Measurements from ENCODE around the gene MRM2.

Gene MRM2

DNA sequence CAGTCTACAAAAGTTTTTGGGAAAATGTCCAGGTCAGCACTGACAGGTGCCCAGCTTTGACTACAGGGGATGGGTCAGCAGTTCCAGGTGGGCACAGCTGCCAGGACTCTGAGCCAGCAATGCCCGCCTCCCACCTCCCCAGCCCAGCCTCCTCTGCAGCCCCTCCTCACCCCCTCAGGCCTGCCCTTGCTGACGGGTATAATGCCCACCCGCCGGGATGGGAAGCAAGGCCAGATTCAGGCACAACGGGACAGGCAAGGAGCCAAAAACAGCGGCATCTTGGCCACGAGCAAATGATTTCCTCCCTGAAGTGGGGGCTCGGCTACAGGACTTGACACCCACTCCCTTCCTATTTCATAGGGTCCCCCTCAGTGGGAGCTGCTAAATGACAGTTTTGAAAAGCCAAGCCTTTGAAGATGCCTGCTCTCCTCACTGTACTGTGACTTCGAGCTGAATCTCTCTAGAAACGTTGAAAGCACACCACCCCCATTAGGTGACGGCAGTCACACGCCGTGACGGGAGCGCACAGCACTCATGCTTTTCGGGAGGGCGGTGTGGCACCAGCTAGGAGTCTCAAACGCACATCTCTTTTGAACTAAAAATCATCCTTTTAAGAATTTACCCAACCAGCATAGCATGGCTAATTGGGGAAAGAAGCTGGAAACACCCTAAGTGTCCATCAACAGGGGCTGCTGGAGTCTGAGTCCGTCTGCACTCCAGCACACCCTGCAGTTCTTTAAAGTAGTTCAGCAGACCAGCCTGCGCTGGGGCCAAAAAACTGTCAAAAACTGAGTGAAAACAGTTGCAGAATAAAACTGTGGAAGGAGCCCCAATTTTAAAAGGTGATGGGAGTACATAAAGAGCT lies 38.9 kb downstream of the MRM2 start:
- Mint-ChIP-seq H3K4me3 (no peak overlapping the region), H3K27me3 (ENCODE audit: low read depth, poor library complexity) (no peaks in the 10 kb centered on the region), H3K36me3 (ENCODE audit: low read depth) (peaks cover 26% of the 10 kb centered on the region), H3K9me3 (no peaks in the 10 kb centered on the region), H3K27ac (no peak overlapping the region), H3K4me1 (peaks cover 27% of the 10 kb centered on the region)
- DNase-seq: no peak
- TF ChIP-seq, protein P1, sequence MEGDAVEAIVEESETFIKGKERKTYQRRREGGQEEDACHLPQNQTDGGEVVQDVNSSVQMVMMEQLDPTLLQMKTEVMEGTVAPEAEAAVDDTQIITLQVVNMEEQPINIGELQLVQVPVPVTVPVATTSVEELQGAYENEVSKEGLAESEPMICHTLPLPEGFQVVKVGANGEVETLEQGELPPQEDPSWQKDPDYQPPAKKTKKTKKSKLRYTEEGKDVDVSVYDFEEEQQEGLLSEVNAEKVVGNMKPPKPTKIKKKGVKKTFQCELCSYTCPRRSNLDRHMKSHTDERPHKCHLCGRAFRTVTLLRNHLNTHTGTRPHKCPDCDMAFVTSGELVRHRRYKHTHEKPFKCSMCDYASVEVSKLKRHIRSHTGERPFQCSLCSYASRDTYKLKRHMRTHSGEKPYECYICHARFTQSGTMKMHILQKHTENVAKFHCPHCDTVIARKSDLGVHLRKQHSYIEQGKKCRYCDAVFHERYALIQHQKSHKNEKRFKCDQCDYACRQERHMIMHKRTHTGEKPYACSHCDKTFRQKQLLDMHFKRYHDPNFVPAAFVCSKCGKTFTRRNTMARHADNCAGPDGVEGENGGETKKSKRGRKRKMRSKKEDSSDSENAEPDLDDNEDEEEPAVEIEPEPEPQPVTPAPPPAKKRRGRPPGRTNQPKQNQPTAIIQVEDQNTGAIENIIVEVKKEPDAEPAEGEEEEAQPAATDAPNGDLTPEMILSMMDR (IDR thresholded peaks at IDR 0.05): no peak

DNA sequence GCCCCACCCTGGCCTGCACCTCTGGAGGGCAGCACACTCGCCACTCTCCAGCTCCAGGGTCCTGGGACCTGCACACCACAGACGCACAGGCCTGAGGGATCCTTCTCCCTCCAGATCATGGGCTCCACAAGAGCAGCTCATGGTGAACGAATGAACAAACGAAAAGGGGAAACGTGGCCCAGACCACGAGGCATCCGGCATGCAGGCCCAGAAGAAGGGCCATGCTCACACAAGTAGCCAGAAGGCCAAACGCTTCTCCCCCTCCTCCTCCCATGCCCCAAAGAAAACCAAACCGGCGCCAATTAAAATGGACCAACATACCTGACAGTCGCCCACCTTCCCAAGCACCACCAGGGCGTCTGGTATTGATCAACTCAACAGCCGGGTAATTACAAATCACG lies 39.6 kb downstream of the MRM2 start:
- Mint-ChIP-seq H3K4me3 (no peak overlapping the region), H3K9me3 (no peaks in the 10 kb centered on the region), H3K27me3 (ENCODE audit: low read depth, poor library complexity) (no peaks in the 10 kb centered on the region), H3K4me1 (peaks cover 20% of the 10 kb centered on the region), H3K27ac (no peak overlapping the region), H3K36me3 (ENCODE audit: low read depth) (peaks cover 24% of the 10 kb centered on the region)
- no peak for DNase-seq
- TF ChIP-seq, protein P1 (IDR thresholded peaks at IDR 0.05): no peak

DNA sequence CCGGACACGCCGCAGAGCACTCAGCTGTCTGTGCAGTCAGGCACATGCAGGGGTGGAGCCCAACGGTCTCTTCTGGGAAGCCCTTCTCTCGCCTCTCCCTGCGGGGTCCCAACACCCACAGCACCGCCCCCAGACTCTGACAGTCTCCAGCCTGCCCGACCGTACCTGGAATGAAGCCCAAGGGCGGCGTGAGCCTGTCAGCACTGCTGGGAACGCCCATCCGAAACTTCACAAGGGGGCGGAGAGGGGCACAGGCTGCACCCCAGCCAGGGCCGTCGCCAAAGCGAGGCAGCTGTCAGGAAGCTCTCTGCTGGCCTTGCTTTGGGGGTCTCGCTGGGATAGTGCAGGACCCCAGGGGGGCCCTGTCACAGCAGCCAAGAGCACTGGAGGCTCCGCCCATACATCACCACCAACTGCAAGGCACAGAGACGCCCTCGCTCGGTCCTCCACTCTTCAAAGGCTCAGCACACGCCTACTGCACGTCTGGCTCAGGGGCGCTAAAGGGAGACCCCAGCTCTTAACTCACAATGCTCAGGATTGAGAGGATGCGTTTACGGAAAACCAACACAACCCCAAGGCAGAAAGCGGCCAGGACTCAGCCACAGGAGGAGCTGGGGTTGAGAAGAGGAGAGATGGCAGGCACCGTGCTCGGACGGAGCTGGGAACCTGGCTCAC lies 40.2 kb downstream of the MRM2 start:
- TF ChIP-seq, protein P1 (IDR thresholded peaks at IDR 0.05): no peak
- Mint-ChIP-seq H3K4me3 (no peak overlapping the region), H3K27me3 (ENCODE audit: low read depth, poor library complexity) (no peaks in the 10 kb centered on the region), H3K27ac (no peak overlapping the region), H3K4me1 (peaks cover 17% of the 10 kb centered on the region), H3K36me3 (ENCODE audit: low read depth) (peaks cover 25% of the 10 kb centered on the region), H3K9me3 (no peaks in the 10 kb centered on the region)
- no peak for DNase-seq

DNA sequence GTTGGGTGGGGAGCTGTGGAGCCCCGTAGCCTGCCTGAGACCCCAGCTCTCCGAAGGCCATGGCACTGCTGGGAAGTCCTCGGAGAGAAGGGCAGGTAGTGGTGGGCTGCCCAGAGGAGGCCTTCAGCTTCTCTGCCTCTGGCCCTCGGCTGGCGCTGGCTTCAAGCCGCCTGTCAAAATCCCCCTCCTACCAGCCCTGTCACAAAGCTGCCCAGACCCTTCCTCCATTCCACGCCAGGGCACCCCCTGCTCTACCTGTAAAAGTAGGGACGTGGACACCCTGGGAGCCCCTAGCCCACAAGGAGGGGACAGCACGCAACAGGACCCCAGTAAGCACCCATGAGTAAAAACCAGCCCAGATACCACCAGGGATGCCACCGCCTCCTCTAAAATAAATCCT lies 40.9 kb downstream of the MRM2 start:
- Mint-ChIP-seq H3K36me3 (ENCODE audit: low read depth) (peaks cover 29% of the 10 kb centered on the region), H3K4me3 (no peak overlapping the region), H3K9me3 (no peaks in the 10 kb centered on the region), H3K27me3 (ENCODE audit: low read depth, poor library complexity) (no peaks in the 10 kb centered on the region), H3K27ac (no peak overlapping the region), H3K4me1 (peaks cover 17% of the 10 kb centered on the region)
- no peak for DNase-seq
- TF ChIP-seq, protein P1 (IDR thresholded peaks at IDR 0.05): no peak

DNA sequence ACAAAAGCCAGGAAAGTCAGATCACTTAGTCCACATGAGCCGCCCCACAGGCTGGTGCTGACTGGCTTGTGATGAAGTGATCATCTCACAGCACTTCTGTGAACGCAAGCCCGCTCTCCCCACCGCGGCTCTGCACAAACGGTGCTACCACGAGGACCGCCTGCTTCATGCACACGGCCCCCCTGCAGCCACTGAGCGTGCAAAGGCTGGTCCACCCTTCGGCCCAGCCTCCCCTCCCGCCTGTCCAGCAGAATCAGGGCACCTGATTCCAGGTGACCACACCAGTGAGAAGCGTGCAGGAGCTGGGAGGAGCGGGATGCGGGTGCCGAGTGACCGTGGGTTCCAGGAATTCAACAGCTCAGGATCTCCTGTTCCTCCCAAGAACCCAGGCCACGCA lies 41.4 kb downstream of the MRM2 start:
- Mint-ChIP-seq H3K36me3 (ENCODE audit: low read depth) (peaks cover 31% of the 10 kb centered on the region), H3K27ac (peak overlapping the region; percentile 30), H3K27me3 (ENCODE audit: low read depth, poor library complexity) (no peaks in the 10 kb centered on the region), H3K4me1 (peaks cover 17% of the 10 kb centered on the region), H3K4me3 (no peak overlapping the region), H3K9me3 (peaks cover 2% of the 10 kb centered on the region)
- DNase-seq: no peak
- TF ChIP-seq, protein P1 (IDR thresholded peaks at IDR 0.05): no peak
